ENCODE data around the gene SSH3.

- TF ChIP-seq YY1 (IDR thresholded peaks at IDR 0.05), result no peak
- TF ChIP-seq CTCF (IDR thresholded peaks at IDR 0.05; ENCODE audit: low read depth, low read length, missing input control), result no peak
- no peak for TF ChIP-seq ATF3 (IDR thresholded peaks at IDR 0.05)
- TF ChIP-seq, protein P1, sequence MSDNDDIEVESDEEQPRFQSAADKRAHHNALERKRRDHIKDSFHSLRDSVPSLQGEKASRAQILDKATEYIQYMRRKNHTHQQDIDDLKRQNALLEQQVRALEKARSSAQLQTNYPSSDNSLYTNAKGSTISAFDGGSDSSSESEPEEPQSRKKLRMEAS (IDR thresholded peaks at IDR 0.05), result no peak
- no peak for TF ChIP-seq SP1 (IDR thresholded peaks at IDR 0.05)
- TF ChIP-seq HNF4G (IDR thresholded peaks at IDR 0.05), result no peak
- no peak for TF ChIP-seq RAD21 (IDR thresholded peaks at IDR 0.05)
- no peak for TF ChIP-seq NR2F2 (IDR thresholded peaks at IDR 0.05)
- no peak for TF ChIP-seq GABPA (IDR thresholded peaks at IDR 0.05 in 1 of 2, conservative IDR thresholded peaks at IDR 0.05 in 1 of 2)
These were observed 20.2 kb downstream of the SSH3 start for GRCh38 chr11:67323526-67323925.

Measured in liver (tissue), 3 donors.